ENCODE data around the gene DISC1.

GRCh38 chr1:231841616-231842344 lies 215.2 kb downstream of the DISC1 start:
- TF ChIP-seq POLR2A (IDR thresholded peaks at IDR 0.05; ENCODE audit: borderline replicate concordance, extremely low read depth, insufficient read depth, insufficient read length): no peak
- TF ChIP-seq RAD21 (IDR thresholded peaks at IDR 0.05; ENCODE audit: low read depth): no peak
